MM.1S (cell line): ENCODE results near the gene ALDH3A2.

Experiments used
- EZH2phosphoT487 ChIP-seq: fragments of 300-600 bp; sonication (generic); IDR thresholded peaks from 2 replicates; pipeline ENCODE4 v1.6.1; 2018; ENCODE audit warnings: antibody characterized with exemption, low read length
- TF ChIP-seq, protein P1 (sequence below): fragments of 300-600 bp; sonication (generic); IDR thresholded peaks from 2 replicates; pipeline ENCODE4 v1.5.1; 2016; ENCODE audit warnings: antibody characterized with exemption, low read length, mixed read lengths

DNA sequence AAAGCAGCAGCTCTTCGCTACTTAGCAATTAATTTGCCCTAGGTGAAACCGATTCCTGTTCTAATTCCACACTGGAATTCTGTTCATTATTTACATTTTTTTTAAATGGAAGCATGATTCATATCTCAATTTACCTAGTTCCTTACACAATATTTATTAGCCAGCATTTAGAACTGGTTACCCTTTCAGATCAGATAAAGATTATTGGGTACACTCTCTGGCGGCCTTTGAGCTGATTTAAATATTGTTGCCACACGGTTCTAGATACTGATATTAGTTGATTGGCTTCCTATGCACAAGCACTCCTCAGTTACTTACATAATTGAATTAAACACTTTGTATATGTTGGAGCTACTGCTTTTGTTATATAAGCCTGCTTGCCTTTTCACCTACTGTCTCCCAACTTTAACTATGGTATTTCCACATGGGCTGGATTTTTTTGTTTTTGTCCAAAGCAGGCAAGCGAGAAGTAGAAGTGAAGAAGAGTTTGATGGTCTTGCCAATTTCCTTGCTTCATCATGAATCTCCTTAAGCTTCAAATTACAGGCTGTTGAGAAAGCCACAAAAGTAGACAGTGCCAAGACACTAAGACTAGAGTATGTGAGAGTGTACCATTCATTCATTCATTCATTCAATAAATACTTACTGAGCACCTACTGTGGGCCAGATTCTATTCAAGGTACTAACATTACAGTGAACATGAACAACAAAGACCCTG lies 3.9 kb upstream of the ALDH3A2 start:
- TF ChIP-seq, protein P1, sequence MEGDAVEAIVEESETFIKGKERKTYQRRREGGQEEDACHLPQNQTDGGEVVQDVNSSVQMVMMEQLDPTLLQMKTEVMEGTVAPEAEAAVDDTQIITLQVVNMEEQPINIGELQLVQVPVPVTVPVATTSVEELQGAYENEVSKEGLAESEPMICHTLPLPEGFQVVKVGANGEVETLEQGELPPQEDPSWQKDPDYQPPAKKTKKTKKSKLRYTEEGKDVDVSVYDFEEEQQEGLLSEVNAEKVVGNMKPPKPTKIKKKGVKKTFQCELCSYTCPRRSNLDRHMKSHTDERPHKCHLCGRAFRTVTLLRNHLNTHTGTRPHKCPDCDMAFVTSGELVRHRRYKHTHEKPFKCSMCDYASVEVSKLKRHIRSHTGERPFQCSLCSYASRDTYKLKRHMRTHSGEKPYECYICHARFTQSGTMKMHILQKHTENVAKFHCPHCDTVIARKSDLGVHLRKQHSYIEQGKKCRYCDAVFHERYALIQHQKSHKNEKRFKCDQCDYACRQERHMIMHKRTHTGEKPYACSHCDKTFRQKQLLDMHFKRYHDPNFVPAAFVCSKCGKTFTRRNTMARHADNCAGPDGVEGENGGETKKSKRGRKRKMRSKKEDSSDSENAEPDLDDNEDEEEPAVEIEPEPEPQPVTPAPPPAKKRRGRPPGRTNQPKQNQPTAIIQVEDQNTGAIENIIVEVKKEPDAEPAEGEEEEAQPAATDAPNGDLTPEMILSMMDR = no peak
- TF ChIP-seq EZH2phosphoT487 = no peak
